Measurements from ENCODE around the gene TOR2A.

TOR2A gene

DNA sequence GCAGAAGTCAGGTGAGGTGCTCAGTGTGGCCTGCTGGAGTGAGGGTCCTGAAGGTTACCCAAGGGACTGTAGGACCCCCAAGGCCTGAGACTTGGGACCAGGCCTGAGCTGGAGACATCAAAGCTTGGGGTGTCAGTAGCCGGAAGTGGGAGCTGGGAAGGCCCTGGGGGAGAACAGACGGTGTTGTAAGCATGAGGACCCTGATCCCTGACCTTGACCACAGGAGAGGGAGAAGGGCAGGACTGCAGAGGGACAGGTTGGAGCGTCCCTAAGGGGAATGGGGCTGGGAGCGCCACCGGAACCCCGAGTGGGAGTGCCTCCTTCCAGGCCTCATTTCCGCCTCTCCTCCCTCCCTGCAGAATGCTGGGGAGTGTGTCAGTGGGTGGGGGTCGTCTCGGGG lies 18.7 kb downstream of the TOR2A start:
- DNase-seq: no peak

DNA sequence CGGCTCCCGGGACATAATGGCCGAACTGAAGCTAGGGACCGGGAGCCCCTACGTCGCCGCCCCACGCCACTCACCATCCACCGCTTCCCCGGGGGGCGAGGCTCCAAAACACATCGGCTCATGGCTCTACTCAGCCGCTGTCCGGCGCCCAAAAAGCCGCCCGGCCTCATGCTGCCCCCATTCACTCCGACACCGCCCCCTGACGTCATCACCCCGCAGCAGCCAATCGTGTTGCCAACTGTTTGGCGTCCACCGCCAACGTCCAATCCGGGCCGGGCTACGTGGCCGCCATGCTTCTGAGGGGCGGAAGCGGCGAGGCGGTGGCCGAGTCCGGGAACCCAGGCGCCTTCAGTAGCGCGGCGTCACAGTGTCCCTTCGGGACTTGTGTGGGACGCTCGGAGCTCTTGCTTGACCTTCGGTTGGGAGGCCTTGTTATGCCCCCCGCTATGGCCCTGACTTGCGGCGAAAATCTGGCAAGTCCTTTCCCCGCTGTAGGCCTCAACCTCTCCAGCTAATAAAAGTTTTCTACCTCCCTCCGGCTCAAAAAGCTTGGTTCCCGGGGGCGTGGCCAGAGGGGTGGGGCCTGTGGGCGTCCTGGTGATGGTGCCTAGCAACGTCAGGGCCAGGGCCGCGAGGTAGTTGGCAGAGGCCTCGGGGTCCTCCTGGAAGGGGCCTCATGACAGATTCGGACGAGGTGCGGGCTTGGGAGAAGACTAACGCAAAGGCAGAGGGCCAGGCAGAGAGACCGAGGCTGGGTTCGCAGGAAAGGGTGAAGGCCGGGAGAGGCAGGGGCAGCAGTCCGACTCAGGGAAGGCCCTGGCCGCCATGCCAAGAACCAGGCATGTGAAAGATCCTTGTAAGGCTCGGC lies 19.4 kb downstream of the TOR2A start, which contains the start of the genes PTRH1 and TTC16:
PTRH1 (minus strand) TSS at position 194 of the 868 bp plus-strand sequence; CDS start at position 170, 24 bp downstream.
TTC16 (plus strand) TSS at position 610 of the 868 bp plus-strand sequence; CDS start at position 677, 67 bp downstream.
- peak; percentile 96 for DNase-seq

- DNase-seq: no peak
Observed at GRCh38 chr9:127714951-127715469, 20.1 kb downstream of the TOR2A start.

DNA sequence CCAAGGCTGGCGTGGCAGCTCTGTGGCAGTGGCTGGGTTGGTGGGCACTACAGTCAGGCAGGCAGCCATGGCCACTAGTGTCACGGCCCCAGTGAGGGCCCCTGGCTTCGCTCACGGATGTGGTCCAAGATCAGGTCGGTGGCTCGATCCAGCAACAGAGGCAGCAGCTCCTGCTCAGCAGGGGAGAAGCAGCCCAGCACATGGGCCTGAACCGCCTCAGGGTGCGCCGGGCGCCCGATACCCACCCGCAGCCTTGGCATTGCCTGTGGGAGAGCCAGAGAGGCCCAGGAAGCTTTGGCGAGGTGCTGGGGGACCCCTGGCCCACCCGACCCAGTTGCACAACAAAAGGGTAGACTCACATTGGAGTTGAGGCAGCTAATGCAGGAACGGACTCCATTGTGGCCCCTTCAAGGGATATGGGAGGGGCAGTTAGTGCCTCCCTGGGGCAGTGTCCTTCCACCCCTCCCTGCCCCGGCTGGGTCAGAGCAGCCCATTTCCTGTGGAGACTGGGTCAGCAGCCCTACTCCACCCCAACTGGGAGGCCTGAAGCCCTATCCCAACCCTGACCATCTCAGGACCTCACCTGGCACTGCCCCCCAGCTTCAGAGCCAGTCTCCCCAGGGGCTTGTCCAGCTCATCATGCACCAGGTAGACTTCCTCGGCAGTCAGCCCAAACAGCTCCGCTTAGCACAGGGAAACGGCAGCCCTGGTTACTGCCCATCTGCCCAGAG lies 20.9 kb downstream of the TOR2A start:
- no peak for DNase-seq

- no peak for DNase-seq
Observed at GRCh38 chr9:127712867-127713266, 22.2 kb downstream of the TOR2A start.

- DNase-seq: no peak
Observed at GRCh38 chr9:127712371-127712770, 22.7 kb downstream of the TOR2A start.

GRCh38 chr9:127711831-127712274 lies 23.2 kb downstream of the TOR2A start:
- DNase-seq: no peak

GRCh38 chr9:127711226-127711701 lies 23.8 kb downstream of the TOR2A start:
- no peak for DNase-seq

GRCh38 chr9:127710204-127710783 lies 24.8 kb downstream of the TOR2A start:
- no peak for DNase-seq

- no peak for DNase-seq
Observed at GRCh38 chr9:127708952-127709587, 26.0 kb downstream of the TOR2A start.

DNA sequence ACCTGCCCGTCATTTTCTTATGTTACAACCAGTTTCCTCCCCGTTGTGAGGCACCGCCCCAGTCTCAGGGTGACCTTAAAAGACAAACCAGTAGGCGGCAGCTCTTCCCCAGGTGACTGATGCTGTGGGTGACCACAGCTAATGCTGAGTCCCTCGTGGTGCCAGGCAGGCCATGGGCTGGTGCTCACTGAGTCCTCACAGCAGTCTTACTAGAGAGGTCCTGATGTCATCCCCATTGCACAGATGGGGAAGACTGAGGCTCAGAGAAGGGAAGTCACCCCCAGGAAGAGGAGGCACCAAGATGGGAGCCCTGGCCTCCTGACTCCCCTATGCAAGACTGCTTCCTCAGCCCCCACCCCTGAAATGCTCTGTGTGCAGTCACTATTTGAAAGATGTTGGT lies 27.3 kb downstream of the TOR2A start:
- DNase-seq: no peak

- DNase-seq: peak; percentile 24
Observed at GRCh38 chr9:127706836-127707241, 28.3 kb downstream of the TOR2A start, which contains the start of gene CFAP157. Gene CFAP157, plus strand, starts transcription at chr9:127706988. Its CDS starts 44 bp downstream, at chr9:127707032.

DNA sequence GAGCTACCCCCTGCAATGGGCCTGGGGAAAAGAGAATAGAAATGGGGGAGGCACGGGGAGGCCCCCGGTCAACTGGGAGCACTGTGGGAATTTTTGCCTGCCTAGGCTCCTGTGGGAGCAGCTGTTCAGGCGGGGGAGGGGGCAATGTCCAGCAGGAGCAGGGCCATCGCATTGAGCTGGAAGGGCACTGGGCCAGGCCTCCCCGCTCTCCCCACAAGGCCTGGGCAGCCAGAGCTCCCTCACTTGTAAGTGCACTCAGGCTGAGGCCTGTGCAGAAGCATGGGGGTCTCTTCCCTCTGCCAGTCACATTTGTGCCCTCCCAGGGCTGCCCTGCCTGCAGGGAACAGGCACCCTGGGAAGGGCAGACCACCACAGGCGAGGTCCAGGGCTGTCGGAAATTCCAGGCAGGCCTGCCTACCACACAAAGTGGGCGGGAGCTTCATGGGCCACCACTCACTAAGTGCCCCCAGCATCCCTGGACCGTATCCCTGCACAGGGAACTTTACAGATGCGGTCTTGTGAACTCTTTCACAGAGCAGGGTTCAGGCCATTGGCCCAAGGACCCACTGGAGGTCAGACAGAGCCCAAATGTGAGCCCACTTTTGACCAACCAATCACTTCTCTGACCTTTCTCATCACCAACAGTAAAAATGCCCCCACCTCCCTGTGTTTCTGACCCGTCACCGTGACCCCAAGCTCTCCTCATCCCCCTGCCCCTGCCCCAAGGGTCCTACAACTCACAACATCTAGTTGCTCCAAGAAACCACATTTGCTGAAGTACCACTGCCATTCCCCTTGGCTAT lies 29.3 kb downstream of the TOR2A start:
- no peak for DNase-seq

DNA sequence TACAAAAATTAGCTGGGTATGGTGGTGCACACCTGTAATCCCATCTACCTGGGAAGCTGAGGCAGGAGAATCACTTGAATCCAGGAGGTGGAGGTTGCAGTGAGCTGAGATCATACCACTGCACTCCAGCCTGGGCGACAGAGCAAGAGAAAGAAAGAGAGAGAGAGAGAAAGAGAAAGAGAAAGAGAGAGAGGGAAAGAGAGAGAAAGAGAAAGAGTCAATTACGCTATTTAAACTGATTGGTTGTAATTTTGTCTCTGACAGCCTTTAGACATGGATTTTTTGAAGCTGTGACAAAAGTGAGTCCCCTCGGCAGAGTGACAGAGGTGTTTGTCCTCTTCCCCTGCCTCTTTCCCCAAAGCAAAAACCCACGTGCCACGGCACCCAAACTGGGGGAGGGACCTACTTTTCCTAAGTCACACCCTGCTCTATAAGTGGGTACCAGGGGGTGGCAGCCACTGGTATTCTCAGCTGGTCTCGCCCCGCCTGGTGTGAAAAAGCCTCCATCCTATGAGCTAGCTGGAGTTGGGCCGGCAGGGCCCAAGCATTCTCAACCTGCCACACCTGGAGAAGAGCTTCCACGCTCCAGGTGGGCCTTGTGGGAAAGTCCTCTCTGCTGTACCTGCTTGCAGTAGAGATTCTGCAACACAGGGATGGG lies 31.7 kb downstream of the TOR2A start:
- DNase-seq: no peak

DNA sequence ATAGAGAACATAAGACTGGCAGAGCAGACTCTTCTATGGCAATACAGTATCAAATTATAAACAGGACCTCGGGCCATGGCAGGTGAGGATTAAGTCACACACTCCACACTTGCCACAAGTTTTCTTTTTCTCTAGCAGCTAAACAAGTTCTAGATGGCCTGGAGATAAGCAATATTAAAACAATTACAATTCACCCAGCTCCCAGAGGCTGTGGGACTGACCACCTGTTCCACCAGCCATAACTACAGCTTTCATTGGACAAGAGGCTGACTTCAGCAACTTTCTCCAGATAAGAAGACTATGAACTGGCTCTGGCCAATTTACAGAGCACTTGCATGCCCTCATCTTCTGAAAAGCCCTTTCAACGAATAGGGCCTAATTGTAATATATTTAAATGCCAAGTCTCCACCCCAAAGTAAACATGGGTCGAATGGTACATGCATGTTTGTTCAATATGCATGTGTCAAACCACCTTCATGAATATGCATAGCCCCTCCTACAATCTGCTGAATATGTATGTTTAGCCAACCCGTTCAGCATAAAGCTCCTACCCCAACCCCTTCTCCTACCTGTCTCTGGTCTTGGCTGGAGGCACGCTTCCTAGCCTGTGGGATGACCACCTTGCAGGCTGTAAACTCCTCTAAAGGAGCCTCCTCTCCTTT lies 34.4 kb downstream of the TOR2A start:
- no peak for DNase-seq

DNA sequence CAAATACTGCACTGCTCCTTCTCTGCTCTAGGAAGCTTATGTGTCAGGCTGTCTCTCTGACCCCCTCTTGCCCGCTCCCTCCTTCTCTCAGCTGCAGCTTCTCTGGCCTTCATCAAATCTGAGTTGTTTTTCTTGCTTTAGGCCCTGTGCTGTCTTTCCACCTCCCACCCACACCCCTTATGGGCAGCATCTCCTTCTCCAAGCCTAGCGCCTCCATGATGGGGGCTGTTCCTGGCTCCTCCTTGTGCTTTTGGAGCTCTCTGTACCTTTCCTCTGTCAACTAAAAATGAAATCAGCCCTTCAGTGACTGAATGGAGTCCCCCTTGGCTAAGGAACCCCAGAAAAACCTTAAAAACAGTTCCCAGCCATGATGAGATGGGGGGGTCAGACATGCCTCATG lies 35.0 kb downstream of the TOR2A start:
- DNase-seq: no peak

DNA sequence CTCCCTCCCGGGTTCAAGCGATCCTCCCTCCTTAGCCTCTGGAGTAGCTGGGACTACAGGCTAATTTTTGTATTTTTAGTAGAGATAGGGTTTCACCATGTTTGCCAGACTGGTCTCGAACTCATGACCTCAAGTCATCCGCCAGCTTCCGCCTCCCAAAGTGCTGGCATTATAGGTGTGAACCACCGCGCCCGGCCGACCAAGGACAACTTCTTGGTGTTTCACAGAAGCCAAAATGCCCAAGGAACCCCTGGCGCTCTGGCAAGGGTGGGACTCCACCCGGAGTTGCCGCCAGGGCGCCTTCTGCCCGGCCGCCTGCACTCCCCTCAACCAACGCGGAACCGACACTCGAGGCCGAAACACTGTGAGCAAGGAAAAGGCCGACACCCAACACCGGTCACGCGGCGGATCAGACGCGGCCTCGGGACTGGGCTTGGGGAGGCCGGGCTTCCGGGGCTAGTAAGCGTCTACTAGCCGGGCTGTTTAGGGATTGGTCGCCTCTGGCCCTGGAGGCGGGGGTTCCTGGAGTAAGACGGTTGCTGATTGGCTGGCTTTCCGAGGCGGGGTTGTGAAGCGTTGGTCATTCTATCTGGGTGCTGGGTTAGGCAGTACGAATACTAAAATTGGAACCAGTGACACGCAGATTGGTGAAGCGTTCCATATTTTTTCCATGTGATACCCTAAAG lies 36.0 kb downstream of the TOR2A start:
- peak; percentile 21 for DNase-seq

GRCh38 chr9:127698386-127698785 lies 36.7 kb downstream of the TOR2A start:
- no peak for DNase-seq

DNA sequence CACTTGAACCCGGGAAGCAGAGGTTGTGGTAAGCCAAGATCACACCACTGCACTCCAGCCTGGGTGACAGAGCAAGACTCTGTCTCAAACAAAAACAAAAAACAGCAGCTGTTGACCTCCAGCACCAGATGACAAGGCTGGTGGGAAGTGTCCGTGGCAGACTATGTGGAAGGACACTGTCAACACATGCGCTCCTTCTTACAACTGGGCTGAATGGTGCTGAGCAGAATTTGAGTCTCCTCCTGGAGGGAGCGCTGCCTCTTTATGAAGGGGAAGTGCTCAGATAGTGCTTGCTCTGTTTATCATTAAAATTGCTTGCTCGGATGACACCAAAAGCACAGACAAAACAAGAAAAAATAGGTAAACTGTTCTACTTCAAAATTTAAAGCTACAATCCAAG lies 37.5 kb downstream of the TOR2A start:
- no peak for DNase-seq

Data from NCI-H82 (cell line).